Skeletal muscle satellite cell (primary cell): Measurements from ENCODE around the gene ANLN.
"Not testable (repeated sequence)": the region's sequence is repeated elsewhere in the genome, so short reads cannot be mapped to it uniquely, and the experiment has no call there.

Experiments used
- H3K27me3 ChIP-seq: 2 replicates; pipeline ENCODE4 v1.7.0; 2013; ENCODE audit warnings: low read length; ENCODE audit not compliant: control insufficient read depth, insufficient read depth
- H3K36me3 ChIP-seq: 2 replicates; pipeline ENCODE4 v1.7.0; 2013; ENCODE audit warnings: mild to moderate bottlenecking, control low read depth, low read length; ENCODE audit not compliant: insufficient read depth
- H3K4me1 ChIP-seq: 2 replicates; pipeline ENCODE4 v1.7.0; 2013; ENCODE audit warnings: low read length; ENCODE audit not compliant: control insufficient read depth, insufficient read depth
- H3K4me2 ChIP-seq: 2 replicates; pipeline ENCODE4 v1.7.0; 2013; ENCODE audit warnings: mild to moderate bottlenecking, low read length
- H3K4me3 ChIP-seq: 2 replicates; pipeline ENCODE4 v1.7.0; 2013; ENCODE audit warnings: low read length
- H3K9ac ChIP-seq: 2 replicates; pipeline ENCODE4 v1.7.0; 2013; ENCODE audit warnings: mild to moderate bottlenecking, low read depth, low read length, moderate library complexity
- H3K9me3 ChIP-seq: replicated peaks from 2 replicates; pipeline ENCODE4 v1.7.0; 2013; ENCODE audit warnings: mild to moderate bottlenecking, control low read depth, low read length

The ANLN gene

DNA sequence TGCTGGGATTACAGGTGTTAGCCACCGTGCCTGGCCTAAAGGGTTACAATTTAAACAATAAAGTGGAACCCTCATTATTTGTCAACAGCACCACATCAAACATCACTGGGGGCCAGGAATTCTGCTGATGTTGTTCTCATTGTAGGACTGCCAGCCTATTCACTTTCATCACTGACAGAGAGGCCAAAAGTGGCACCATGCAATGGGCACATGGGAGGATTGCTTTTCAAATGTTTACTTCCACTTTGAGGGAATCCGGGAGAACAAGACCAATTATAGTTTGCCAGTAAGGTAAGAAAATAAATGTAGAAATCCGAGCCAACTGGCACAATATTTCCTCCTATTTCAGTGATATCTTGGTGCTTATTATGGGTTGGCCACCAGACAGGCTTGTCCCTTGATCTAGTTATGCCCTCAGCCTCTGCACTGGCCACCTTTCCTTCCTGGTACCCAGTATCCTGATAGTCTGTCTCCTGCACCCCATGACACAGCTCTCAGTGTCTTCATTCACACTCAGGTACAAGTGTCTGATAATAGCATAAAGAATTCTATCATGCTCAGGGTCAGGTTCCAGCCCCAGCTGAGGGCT, 82.6 kb downstream of the ANLN start:
- Histone ChIP-seq H3K4me3 (no peak overlapping the region), H3K4me1 (peaks cover 7% of the 10 kb centered on the region), H3K9ac (no peak overlapping the region)

DNA sequence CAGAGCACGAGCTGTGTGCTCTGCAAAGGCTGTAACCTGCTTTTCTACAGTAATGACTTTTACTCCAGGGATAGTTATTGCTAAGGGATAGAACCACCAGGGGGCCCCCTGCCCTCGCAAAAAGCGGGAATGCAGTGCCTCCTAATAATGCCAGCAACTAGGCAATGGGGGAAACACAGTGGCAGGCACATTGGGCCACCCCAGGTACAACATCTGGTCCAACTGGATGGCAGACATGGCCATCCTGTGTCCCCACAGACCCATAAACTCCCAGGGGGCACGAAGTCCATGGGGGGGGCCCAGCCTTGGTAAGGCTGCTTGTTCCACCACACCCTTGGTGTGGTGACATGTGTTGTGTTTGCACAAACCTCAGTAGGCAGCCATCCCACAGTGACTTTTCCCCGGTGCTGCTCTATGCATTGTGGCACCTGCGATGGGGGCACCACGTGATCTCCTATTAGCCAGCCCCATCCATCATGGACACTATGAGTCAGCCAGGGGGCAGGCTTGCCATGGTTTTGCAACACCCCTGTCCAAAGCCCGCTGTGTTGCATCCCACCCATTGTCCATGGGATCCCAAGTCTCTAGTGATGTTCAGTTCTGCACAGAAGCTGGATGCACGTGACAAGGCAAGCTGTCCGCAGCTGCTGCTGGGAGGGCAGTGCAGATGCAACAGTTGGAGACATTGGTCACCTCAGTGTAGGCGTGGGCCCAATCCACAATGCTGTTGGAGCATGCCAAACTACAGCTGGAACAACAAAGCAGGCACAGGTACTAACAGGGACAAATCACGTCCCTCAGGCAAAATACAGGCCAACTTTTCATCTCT, 84.0 kb downstream of the ANLN start:
- no peak overlapping the region for H3K9ac ChIP-seq
- H3K36me3 ChIP-seq: no peaks in the 10 kb centered on the region
- H3K4me3 ChIP-seq: no peak overlapping the region
- no peak overlapping the region for H3K4me2 ChIP-seq
- peaks cover 7% of the 10 kb centered on the region for H3K4me1 ChIP-seq
- no peaks in the 10 kb centered on the region for H3K27me3 ChIP-seq
- no peaks in the 10 kb centered on the region for H3K9me3 ChIP-seq

More for the DNA sequence above, 82.6 kb downstream of the ANLN start:
- Histone ChIP-seq H3K9me3 (no peaks in the 10 kb centered on the region), H3K36me3 (no peaks in the 10 kb centered on the region), H3K4me2 (no peak overlapping the region), H3K27me3 (no peaks in the 10 kb centered on the region)

DNA sequence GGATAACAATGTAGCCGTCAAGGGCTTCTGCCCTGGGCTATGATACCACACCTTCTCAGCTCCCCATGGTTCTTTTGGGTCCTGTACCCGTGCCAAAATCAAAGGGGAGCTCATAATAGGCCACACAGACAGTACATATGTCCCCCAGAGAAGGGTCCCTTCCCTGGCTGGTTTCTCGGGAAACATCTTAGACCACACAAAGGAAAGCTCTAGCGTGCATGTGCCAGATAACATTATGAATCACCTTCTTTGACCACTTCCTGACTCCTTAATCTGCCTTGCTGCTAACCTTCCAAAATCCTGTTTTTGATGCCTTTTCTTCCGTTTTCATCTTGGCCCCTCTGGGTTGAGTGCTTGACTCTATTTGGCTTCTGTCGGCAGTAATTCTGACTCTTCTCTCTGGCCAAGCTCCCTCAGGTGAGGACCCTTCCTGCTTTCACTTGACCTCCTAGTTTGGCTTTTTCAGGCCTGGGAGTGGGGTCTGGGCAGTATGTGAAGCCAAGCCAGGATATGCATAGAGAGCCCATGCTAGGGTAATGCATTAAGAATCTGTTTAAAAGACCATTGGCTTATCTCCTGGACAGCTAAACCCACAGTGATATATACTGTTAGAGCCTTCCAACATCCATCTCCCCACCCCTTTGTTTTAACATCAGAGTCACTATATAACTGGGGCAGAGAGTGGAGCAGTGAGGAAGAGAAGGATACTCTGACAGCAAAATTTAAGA, 84.8 kb downstream of the ANLN start:
- H3K4me3 ChIP-seq: no peak overlapping the region
- H3K4me2 ChIP-seq: no peak overlapping the region
- H3K4me1 ChIP-seq: peaks cover 7% of the 10 kb centered on the region
- H3K27me3 ChIP-seq: no peaks in the 10 kb centered on the region
- no peaks in the 10 kb centered on the region for H3K9me3 ChIP-seq
- H3K36me3 ChIP-seq: no peaks in the 10 kb centered on the region
- no peak overlapping the region for H3K9ac ChIP-seq

DNA sequence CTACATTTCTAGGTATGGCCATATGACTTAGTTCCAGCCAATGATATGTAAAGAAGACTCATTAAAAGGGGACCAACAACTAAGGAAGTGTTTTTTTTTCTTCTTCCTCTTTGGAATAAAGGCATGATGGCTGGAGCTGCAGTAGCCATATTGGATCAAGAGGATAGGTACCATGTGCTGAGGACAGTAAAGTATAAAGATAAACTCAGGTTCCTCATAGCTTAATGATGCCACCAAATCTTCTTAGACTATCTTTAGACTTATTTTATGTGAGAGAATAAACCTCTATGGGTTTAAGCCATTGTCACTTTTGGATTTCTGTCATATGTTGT, 85.3 kb downstream of the ANLN start:
- no peak overlapping the region for H3K9ac ChIP-seq
- no peaks in the 10 kb centered on the region for H3K27me3 ChIP-seq

DNA sequence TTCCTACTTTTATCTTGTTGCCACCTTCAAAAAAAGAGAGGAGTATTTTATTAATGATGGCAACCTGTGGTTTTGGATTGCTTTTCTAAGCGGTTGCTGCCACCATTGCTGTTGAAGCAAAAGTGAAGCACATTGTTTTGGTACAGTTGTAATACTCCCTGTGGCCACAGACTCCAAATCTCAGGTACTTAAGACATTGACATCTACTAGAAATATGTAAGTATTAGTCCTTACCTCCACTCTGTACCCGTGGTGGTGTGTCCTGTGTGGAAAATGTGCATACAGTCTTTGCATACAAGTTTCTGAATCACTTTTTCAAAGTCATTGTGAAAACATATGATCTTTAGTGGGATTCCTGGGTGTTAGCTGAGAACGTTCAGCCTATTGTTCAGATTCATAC, 85.7 kb downstream of the ANLN start:
- H3K4me3 ChIP-seq: no peak overlapping the region
- no peaks in the 10 kb centered on the region for H3K36me3 ChIP-seq
- peaks cover 7% of the 10 kb centered on the region for H3K4me1 ChIP-seq
- no peak overlapping the region for H3K9ac ChIP-seq
- peaks cover 1% of the 10 kb centered on the region for H3K27me3 ChIP-seq
- H3K9me3 ChIP-seq: no peaks in the 10 kb centered on the region
- no peak overlapping the region for H3K4me2 ChIP-seq

More for the DNA sequence above, 85.3 kb downstream of the ANLN start:
- Histone ChIP-seq H3K36me3 (no peaks in the 10 kb centered on the region), H3K4me3 (no peak overlapping the region), H3K4me2 (no peak overlapping the region), H3K9me3 (no peaks in the 10 kb centered on the region), H3K4me1 (peaks cover 7% of the 10 kb centered on the region)

DNA sequence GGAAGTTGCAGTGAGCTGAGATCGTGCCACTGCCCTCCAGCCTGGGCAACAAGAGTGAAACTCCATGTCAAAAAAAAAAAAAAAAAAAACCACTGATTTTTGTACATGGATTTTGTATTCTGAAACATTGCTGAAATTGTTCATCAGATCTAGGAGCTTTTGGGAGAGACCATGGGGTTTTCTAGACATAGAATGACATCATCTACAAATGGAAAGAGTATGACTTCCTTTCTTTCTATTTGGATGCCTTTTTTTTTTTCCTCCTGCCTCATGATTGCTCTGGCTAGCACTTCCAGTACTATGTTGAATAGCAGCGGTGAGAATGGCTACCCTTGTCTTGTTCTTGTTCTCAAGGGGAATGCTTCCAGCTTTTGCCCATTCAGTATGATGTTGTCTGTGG, 89.1 kb downstream of the ANLN start:
- H3K4me3 ChIP-seq: no peak overlapping the region
- no peak overlapping the region for H3K9ac ChIP-seq
- H3K4me1 ChIP-seq: peaks cover 7% of the 10 kb centered on the region
- H3K36me3 ChIP-seq: no peaks in the 10 kb centered on the region
- H3K27me3 ChIP-seq: peaks cover 16% of the 10 kb centered on the region
- H3K4me2 ChIP-seq: no peak overlapping the region
- H3K9me3 ChIP-seq: no peaks in the 10 kb centered on the region

DNA sequence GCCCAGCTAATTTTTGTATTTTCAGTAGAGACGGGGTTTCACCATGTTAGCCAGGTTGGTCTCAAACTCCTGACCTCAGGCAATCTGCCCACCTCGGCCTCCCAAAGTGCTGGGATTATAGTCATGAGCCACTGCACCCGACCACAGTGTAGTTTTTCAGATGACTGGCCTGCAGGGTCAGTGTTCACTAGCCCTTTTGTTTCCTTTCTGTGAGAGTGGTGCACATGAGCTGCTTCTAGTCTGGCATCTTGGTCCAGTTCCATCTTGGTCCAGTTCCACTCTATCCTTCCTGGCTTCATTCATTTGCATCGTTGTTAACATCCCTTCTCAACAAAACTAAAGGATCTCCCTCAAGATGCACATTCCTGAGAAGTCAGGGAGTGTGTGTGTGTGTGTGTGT, 94.2 kb downstream of the ANLN start:
- H3K4me3 ChIP-seq, H3K9ac ChIP-seq, H3K36me3 ChIP-seq, H3K9me3 ChIP-seq, H3K4me1 ChIP-seq, H3K4me2 ChIP-seq: not testable (repeated sequence)
- peaks cover 35% of the 10 kb centered on the region for H3K27me3 ChIP-seq

DNA sequence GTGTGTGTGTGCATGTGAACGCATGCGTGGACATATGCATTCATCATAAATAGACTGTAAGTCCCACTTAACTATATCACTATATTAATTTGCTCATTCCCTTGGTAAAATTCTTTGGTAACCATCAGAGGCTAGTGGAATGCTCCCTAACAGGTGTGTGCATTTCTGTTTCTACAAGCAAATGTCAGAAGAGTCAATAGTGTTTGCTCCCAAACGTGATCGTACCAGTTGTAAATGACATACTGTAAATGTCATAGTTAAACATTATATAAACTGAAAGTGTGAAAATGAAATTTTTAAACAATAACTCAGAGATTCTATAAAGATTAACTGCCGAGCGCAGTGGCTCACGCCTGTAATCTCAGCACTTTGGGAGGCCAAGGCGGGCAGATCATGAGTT, 94.6 kb downstream of the ANLN start:
- Histone ChIP-seq H3K9ac (no peak overlapping the region), H3K9me3 (no peaks in the 10 kb centered on the region), H3K4me1 (no peaks in the 10 kb centered on the region), H3K4me3 (no peak overlapping the region), H3K4me2 (no peak overlapping the region), H3K27me3 (peaks cover 37% of the 10 kb centered on the region), H3K36me3 (no peaks in the 10 kb centered on the region)

DNA sequence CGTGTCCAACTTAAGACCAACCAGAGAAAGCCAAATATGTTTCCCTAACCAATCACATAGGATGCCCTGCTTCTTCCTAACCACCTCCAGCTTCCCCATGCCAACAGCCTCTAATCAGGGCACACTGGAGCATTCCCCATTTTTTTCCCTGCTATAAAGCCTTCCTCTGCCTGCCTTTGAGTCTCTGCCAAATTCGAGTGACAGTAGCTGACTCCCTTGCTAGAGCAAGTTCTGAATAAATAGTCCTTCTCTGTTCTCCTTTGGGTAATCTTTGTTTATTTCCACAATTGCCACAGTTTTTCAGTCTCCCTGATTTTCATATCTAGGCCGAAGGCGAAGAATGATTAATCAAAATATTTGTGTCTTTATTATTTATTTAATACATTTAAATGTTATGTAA, 96.7 kb downstream of the ANLN start:
- Histone ChIP-seq H3K4me3 (no peak overlapping the region), H3K9ac (no peak overlapping the region), H3K4me2 (no peak overlapping the region), H3K9me3 (no peaks in the 10 kb centered on the region), H3K36me3 (no peaks in the 10 kb centered on the region), H3K27me3 (peaks cover 46% of the 10 kb centered on the region), H3K4me1 (no peaks in the 10 kb centered on the region)

DNA sequence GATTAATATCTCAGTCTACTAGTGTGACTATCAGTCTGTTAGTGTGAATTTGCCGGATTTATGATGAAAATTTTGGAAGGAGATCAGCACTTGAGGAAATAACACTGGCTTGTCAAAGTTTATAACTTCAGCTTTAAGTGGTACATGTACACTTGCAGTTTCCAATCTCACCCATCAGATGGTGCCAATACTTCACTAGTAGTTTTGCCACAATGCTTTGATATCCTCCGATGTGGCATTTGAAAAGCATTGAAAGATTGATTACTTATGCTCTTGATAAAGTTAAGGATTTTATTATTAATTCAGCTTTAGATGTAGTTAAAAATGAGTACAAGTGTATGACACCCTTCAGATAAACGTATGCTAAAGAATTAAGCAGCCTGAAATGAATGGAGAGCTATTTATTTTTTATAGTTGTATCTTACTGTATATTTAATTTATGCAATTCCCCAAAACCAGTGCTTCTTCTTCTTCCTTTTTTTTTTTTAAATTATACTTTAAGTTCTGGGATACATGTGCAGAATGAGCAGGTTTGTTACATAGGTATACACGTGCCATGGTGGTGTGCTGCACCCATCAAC, 98.2 kb downstream of the ANLN start:
- Histone ChIP-seq H3K4me3 (no peak overlapping the region), H3K27me3 (peaks cover 51% of the 10 kb centered on the region), H3K36me3 (no peaks in the 10 kb centered on the region), H3K9ac (no peak overlapping the region), H3K4me1 (no peaks in the 10 kb centered on the region), H3K4me2 (no peak overlapping the region), H3K9me3 (no peaks in the 10 kb centered on the region)

DNA sequence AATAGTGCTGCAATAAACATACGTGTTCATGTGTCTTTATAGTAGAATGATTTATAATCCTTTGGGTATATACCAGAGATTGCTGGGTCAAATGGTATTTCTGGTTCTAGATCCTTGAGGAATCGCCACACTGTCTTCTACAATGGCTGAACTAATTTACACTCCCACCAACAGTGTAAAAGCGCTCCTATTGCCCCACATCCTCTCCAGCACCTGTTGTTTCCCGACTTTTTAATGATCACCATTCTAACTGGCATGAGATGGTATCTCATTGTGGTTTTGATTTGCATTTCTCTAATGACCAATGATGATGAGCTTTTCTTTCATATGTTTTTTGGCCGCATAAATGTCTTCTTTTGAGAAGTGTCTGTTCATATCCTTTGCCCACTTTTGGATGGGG, 99.0 kb downstream of the ANLN start:
- H3K4me2 ChIP-seq, H3K9ac ChIP-seq, H3K36me3 ChIP-seq, H3K4me3 ChIP-seq, H3K4me1 ChIP-seq, H3K9me3 ChIP-seq: not testable (repeated sequence)
- H3K27me3 ChIP-seq: peaks cover 44% of the 10 kb centered on the region
